Skeletal muscle satellite cell (primary cell): Measurements from ENCODE around the gene VKORC1L1.
"Not testable (repeated sequence)": the region's sequence is repeated elsewhere in the genome, so short reads cannot be mapped to it uniquely, and the experiment has no call there.

ENCODE experiments used
- H3K27me3 ChIP-seq: 2 replicates; pipeline ENCODE4 v1.7.0; 2013; ENCODE audit warnings: low read length; ENCODE audit not compliant: control insufficient read depth, insufficient read depth
- H3K36me3 ChIP-seq: 2 replicates; pipeline ENCODE4 v1.7.0; 2013; ENCODE audit warnings: mild to moderate bottlenecking, control low read depth, low read length; ENCODE audit not compliant: insufficient read depth
- H3K4me1 ChIP-seq: 2 replicates; pipeline ENCODE4 v1.7.0; 2013; ENCODE audit warnings: low read length; ENCODE audit not compliant: control insufficient read depth, insufficient read depth
- H3K4me2 ChIP-seq: 2 replicates; pipeline ENCODE4 v1.7.0; 2013; ENCODE audit warnings: mild to moderate bottlenecking, low read length
- H3K4me3 ChIP-seq: 2 replicates; pipeline ENCODE4 v1.7.0; 2013; ENCODE audit warnings: low read length
- H3K9ac ChIP-seq: 2 replicates; pipeline ENCODE4 v1.7.0; 2013; ENCODE audit warnings: mild to moderate bottlenecking, low read depth, low read length, moderate library complexity
- H3K9me3 ChIP-seq: replicated peaks from 2 replicates; pipeline ENCODE4 v1.7.0; 2013; ENCODE audit warnings: mild to moderate bottlenecking, control low read depth, low read length

VKORC1L1 gene

DNA sequence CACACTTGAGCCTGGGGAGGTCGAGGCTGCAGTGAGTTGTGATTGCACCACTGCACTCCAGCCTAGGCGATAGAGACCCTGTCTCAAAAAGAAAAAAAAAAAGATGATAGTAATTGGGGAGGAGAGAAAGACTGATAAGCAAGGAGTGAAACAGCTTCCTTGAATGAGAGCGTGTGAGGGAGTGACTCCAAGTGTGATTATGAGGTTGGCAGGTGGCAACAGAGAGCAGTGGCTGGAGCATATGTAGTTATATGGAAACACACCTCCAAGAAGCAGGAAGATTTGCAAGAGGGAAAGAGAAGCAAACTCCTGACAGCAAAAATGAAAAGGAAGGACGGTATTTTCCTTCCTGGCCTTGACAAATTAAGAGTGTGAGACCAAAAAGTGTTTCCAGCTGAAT is 50.4 kb downstream of the VKORC1L1 start:
- Histone ChIP-seq H3K36me3 (no peaks in the 10 kb centered on the region), H3K4me3 (no peak overlapping the region), H3K27me3 (no peaks in the 10 kb centered on the region), H3K4me1 (no peaks in the 10 kb centered on the region), H3K9me3 (no peaks in the 10 kb centered on the region), H3K4me2 (no peak overlapping the region), H3K9ac (no peak overlapping the region)

DNA sequence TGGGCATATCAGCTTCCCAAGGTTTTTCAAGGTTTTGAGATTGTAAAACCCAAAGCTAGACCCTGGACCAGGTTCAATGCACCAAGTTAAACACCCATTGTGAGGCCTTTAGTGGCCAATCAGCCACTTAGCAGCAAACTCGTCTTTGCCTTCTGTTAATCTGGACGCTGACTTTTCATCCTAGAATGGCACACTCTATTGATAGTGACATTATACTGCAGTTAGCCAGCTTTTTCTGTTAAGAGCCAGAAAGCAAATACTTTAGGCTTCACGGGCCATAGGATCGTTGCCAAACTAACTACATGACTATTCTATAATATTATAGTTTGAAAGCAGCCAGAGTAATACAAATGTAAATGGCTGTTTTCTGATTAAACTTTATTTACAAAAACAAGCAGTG is 51.3 kb downstream of the VKORC1L1 start:
- Histone ChIP-seq H3K4me2 (no peak overlapping the region), H3K4me3 (no peak overlapping the region), H3K36me3 (no peaks in the 10 kb centered on the region), H3K9me3 (no peaks in the 10 kb centered on the region), H3K9ac (no peak overlapping the region), H3K27me3 (no peaks in the 10 kb centered on the region), H3K4me1 (no peaks in the 10 kb centered on the region)

DNA sequence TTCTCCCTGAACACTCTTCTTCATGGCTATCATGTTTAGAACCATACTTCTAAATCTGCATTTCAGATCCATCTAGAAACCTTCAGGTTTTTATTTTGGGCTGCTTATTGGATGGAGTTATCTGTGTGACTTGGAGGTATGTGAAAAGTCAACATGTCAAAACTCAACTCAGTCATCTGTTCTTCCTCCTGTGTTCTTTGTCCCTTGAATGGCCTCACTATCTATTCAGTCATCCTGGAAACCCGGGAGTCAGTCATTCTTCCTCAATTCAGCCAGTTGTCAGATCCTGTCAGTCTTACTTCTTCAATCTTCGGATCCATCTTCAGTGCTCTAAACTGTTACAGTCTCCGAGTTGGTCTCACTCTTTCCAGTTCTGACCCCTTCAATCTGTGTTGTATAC is 52.2 kb downstream of the VKORC1L1 start:
- Histone ChIP-seq H3K4me2 (no peak overlapping the region), H3K27me3 (no peaks in the 10 kb centered on the region), H3K4me1 (no peaks in the 10 kb centered on the region), H3K4me3 (no peak overlapping the region), H3K9ac (no peak overlapping the region), H3K9me3 (no peaks in the 10 kb centered on the region), H3K36me3 (no peaks in the 10 kb centered on the region)

DNA sequence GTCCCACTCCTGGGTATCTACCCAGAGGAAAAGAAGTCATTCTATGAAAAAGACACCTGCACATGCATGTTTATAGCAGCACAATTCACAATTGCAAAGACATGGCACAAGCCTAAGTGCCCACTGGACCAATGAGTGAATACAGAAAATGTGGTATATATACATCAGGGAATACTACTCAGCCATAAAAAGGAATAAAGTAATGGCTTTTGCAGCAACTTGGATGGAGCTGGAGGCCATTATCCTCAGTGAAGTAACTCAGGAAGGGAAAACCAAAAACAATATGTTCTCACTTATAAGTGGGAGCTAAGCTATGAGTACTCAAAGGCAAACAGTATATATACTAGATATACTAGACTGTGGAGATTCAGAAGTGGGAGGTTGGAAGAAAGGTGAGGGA is 53.7 kb downstream of the VKORC1L1 start:
- H3K9me3 ChIP-seq, result no peaks in the 10 kb centered on the region
- no peak overlapping the region for H3K9ac ChIP-seq
- H3K36me3 ChIP-seq, result no peaks in the 10 kb centered on the region
- H3K27me3 ChIP-seq, result no peaks in the 10 kb centered on the region
- no peak overlapping the region for H3K4me2 ChIP-seq
- no peak overlapping the region for H3K4me3 ChIP-seq
- no peaks in the 10 kb centered on the region for H3K4me1 ChIP-seq

DNA sequence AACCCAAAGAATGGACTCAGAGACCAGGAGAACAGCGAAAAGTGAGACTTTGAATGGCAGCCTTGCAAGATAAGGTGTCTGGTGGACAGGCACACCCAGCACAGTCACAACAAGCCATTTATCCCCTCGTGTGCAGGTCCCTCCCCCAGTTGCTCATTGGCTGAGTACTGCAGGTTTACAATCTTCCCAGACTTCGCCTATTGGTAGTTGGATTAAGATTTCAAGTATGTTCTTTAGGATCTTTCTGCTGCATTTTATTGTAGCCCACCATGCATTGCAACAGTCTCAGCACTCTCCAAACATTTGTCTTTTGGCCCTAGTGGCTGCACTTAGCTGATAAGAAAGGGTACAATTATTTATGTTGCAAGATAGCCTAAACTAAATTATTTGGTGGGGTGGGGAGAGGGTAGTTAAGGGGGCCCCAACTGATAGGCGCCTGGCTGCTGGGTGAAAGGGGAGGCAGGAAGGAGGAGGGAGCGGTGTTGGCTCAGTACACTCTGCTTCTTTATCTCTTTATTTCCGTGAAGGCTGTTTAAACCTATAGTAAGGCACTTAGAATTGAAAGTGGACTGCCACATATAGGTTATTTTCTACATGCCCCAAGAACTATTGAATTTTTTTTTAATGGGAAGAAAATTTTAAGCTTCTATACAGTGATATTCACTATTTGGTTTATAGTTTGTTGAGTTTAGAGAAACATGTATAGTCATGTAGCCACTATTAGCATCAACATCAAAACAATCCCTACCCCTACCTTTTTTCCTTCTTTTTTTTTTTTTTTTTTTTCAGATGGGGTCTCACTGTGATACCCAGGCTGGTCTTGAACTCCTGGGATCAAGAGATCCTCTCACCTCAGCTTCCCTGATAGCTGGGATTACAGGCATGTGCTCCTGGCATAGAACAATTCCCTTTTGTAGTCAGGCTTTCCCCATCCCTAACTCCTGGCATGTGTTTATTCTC is 54.9 kb downstream of the VKORC1L1 start:
- Histone ChIP-seq H3K27me3 (no peaks in the 10 kb centered on the region), H3K4me2 (no peak overlapping the region), H3K36me3 (no peaks in the 10 kb centered on the region), H3K4me1 (no peaks in the 10 kb centered on the region), H3K4me3 (no peak overlapping the region), H3K9ac (no peak overlapping the region), H3K9me3 (no peaks in the 10 kb centered on the region)

DNA sequence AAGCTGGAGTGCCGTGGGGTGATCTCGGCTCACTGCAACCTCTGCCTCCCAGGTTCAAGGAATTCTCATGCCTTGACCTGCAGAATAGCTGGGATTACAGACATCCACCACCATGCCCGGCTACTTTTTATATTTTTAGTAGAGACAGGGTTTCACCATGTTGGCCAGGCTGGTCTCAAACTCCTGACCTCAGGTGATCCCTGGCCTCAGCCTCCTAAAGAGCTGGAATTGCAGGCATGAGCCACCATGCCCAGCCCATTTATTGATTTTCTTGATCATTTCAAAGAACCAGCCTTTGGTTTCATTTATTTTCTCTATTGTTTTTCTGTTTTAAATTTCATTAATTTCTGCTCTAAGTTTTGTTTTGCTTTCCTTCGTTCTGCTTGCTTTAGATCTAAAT is 58.8 kb downstream of the VKORC1L1 start:
- Histone ChIP-seq H3K4me1 (no peaks in the 10 kb centered on the region), H3K4me3 (no peak overlapping the region), H3K4me2 (no peak overlapping the region), H3K9me3 (no peaks in the 10 kb centered on the region), H3K9ac (no peak overlapping the region), H3K36me3 (no peaks in the 10 kb centered on the region), H3K27me3 (no peaks in the 10 kb centered on the region)

DNA sequence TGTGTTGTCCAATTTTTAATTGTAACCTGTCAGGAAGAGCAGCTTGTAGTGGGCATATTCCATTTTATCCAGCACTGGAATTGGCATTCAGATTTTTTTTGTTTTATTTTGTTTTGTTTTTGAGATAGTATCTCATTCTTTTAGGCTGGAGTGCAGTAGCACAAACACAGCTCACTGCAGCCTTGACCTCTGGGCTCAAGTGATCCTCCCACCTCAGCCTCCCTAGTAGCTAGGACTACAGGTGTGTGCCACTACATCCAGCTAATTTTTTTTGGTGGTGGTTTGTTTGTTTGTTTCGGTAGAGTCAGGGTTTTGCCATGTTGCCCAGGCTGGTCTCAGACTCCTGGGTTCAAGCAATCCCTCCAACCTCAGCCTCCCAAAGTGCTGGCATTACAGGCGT is 64.4 kb downstream of the VKORC1L1 start:
- Histone ChIP-seq H3K4me2 (no peak overlapping the region), H3K36me3 (no peaks in the 10 kb centered on the region), H3K4me1 (peaks cover 8% of the 10 kb centered on the region), H3K27me3 (no peaks in the 10 kb centered on the region), H3K9ac (no peak overlapping the region), H3K9me3 (no peaks in the 10 kb centered on the region), H3K4me3 (no peak overlapping the region)

DNA sequence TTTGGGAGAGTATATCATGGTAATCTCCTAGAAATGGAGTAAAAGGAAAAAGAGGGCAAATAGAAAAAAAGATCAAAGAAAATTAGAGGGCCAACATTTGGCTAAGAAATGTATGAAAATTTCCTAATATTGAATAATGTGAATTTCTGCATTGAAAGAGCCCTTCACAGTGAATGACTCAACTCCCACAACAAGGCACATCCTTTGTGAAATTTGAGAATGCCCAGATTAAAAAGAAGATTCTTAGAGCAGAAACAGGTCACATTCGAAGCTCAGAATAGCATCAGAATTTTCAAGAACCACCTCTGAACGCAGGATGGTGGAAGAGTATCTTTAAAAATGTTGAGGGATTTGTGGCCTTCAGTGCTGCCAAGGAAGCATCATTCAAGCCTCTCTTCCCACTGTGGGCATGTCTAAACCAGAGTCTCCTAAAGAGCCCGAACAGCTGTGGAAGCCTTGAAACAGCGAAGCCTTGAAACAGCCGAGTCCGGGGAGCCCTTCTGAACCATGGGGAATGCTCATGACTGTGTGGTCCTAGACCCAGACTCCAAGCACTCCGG is 65.5 kb downstream of the VKORC1L1 start:
- no peaks in the 10 kb centered on the region for H3K9me3 ChIP-seq
- H3K4me1 ChIP-seq, result peaks cover 8% of the 10 kb centered on the region
- H3K4me2 ChIP-seq, result no peak overlapping the region
- no peak overlapping the region for H3K9ac ChIP-seq
- no peaks in the 10 kb centered on the region for H3K36me3 ChIP-seq
- no peak overlapping the region for H3K4me3 ChIP-seq
- H3K27me3 ChIP-seq, result no peaks in the 10 kb centered on the region

DNA sequence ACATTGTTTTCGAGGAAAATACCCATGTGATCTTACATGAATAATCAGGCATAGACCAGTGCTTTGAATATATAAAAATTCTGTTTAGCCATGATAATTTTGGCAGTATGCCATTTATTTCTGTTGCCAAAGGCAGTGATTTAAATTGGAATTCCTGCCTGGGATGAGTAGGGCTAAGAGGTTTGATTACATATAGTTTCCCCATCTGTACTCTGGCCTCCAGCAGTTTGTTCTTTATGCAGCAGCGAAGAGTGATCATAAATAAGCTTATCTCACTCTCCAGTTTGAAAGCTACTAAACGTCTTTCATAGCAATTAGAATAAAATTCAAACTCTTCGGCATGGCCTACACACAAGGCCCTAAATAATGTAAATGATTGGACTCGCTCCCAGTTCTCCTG is 72.9 kb downstream of the VKORC1L1 start:
- H3K36me3 ChIP-seq, H3K27me3 ChIP-seq, H3K9me3 ChIP-seq, H3K9ac ChIP-seq, H3K4me2 ChIP-seq, H3K4me3 ChIP-seq, H3K4me1 ChIP-seq: not testable (repeated sequence)

DNA sequence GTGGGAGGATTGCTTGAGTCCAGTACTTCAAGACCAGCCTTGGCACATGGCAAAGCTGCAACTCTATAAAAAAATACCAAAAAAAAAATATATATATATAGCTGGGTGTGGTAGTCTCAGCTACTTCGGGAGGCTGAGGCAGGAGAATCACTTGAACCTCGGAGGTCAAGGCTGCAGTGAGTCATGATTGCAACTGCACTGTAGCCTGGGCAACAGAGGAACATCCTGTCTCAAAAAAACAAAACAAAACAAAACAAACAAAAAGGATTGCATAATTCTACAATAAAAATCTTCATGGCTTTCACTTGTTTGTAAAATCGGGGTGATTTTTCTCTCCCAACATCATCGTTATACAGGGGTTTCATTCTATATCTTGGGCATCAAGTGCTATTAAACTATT is 74.0 kb downstream of the VKORC1L1 start:
- H3K4me3 ChIP-seq, result no peak overlapping the region
- peak overlapping the region; percentile 54 for H3K4me2 ChIP-seq
- no peaks in the 10 kb centered on the region for H3K36me3 ChIP-seq
- H3K27me3 ChIP-seq, result no peaks in the 10 kb centered on the region
- no peaks in the 10 kb centered on the region for H3K9me3 ChIP-seq
- H3K4me1 ChIP-seq, result peaks cover 6% of the 10 kb centered on the region
- H3K9ac ChIP-seq, result no peak overlapping the region

DNA sequence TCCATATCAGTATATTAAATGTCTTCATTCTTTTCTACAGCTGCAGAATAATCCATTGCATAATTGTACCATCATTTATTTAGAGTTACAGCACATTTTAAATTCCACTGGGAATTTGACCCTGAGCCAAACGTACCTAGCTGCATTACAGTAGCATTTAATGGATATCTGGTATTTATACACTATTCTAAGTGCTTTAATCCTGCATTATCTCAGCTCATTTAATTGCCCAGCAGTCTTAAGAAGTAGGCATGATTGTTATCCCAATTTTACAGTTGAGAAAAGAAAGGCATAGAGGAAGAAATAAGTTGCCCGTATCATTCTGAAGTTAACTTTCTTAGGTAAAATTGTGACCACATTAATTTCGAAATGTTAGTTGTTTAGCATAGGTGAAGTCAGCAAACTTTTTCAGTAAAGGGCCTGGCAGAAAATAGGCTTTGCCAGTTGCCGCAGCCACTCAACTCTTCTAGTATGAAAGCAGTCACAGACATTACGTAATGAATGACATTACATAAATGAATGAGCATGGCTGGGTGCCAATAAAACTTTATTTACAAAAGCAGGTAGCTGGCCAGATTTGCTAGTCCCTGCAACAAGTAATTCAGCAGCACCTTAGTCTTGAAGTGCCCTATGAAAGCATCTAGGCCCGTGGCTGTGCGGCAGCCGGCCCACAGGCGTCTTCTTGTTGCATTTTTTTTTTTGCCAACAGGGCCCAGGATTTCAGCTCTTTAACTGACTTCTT is 79.1 kb downstream of the VKORC1L1 start:
- Histone ChIP-seq H3K4me1 (peaks cover 9% of the 10 kb centered on the region), H3K4me3 (no peak overlapping the region), H3K9me3 (no peaks in the 10 kb centered on the region), H3K9ac (no peak overlapping the region), H3K36me3 (peaks cover 12% of the 10 kb centered on the region), H3K27me3 (no peaks in the 10 kb centered on the region), H3K4me2 (no peak overlapping the region)
